SU-DHL-6 (cell line): ENCODE results near the gene SEMA3C.

ENCODE experiments used
- CTCF ChIP-seq: fragments of 200-600 bp; sonication (generic); IDR thresholded peaks from one replicate; pipeline ENCODE4 v1.5.1; 2017; ENCODE audit warnings: antibody characterized with exemption, mild to moderate bottlenecking, low read length, moderate library complexity; ENCODE audit not compliant: insufficient read depth, poor library complexity, severe bottlenecking
- EZH2phosphoT487 ChIP-seq: fragments of 200-600 bp; sonication (generic), shearing (Covaris generic); conservative IDR thresholded peaks from 2 replicates; pipeline ENCODE4 v1.6.1; 2018; ENCODE audit warnings: mild to moderate bottlenecking, antibody characterized with exemption, low read length, moderate library complexity, mixed read lengths

GRCh38 chr7:80934321-80934720 lies 15.5 kb upstream of the SEMA3C start:
- no peak for TF ChIP-seq CTCF
- TF ChIP-seq EZH2phosphoT487: no peak
